Right lobe of liver (tissue), 4 donors: ENCODE data around the gene PARP8.

ENCODE experiments used
- POLR2A ChIP-seq: fragments of 450-650 bp; IDR thresholded peaks from one replicate; pipeline ENCODE4 v1.6.1; 2017; ENCODE audit warnings: antibody characterized with exemption, mild to moderate bottlenecking
- TF ChIP-seq, protein P1 (sequence below), 4 donors: fragments of 200-600 bp in 3 of 4; fragments of 450-650 bp in 1 of 4; IDR thresholded peaks; one replicate each; pipeline versions ENCODE4 v1.5.1 to v1.8.0; 2016 to 2022; ENCODE audit warnings: antibody characterized with exemption in 4 of 4, mild to moderate bottlenecking in 2 of 4
- donor health status: DM: no; HTN: no; CAD: no.
- donor health status: DM: no; HTN: no; CAD: no.
- donor health status: DM: no; HTN: yes; CAD: no.

DNA sequence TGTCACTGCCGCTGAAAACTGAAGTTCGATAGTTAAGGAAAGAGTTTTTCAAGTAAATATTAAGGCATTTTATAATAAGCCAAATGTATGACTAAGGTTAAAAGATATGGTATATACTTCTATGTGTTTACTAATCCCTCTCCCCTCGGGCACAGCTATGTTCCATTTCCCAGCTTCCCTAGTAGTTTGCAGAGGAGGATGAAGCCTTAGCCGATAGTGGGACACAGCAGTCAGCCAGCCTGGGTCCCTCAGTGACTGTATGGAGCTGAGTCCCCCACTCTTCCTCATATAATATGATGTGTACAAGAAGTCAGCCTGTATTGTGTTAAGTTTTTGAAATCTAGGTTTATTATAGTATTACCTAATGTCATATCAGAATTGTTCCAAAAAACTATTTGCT is 55.8 kb downstream of the PARP8 start:
- TF ChIP-seq, protein P1, sequence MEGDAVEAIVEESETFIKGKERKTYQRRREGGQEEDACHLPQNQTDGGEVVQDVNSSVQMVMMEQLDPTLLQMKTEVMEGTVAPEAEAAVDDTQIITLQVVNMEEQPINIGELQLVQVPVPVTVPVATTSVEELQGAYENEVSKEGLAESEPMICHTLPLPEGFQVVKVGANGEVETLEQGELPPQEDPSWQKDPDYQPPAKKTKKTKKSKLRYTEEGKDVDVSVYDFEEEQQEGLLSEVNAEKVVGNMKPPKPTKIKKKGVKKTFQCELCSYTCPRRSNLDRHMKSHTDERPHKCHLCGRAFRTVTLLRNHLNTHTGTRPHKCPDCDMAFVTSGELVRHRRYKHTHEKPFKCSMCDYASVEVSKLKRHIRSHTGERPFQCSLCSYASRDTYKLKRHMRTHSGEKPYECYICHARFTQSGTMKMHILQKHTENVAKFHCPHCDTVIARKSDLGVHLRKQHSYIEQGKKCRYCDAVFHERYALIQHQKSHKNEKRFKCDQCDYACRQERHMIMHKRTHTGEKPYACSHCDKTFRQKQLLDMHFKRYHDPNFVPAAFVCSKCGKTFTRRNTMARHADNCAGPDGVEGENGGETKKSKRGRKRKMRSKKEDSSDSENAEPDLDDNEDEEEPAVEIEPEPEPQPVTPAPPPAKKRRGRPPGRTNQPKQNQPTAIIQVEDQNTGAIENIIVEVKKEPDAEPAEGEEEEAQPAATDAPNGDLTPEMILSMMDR (IDR thresholded peaks at IDR 0.05) = no peak
- TF ChIP-seq POLR2A = no peak
